WTC11 (cell line): ENCODE data around the gene SORCS2.

Experiments
- AFF4 ChIP-seq: sonication (generic); formaldehyde crosslinking; IDR thresholded peaks from 2 replicates; pipeline ENCODE4 v1.8.1; 2023; ENCODE audit warnings: mild to moderate bottlenecking, missing genetic modification reagents, borderline replicate concordance
- ATF3 ChIP-seq: sonication (generic); formaldehyde crosslinking; conservative IDR thresholded peaks from 2 replicates; pipeline ENCODE4 v1.8.1; 2022; ENCODE audit warnings: mild to moderate bottlenecking, missing genetic modification reagents
- CREB1 ChIP-seq: sonication (generic); formaldehyde crosslinking; IDR thresholded peaks from 2 replicates; pipeline ENCODE4 v1.8.0; 2023; ENCODE audit warnings: mild to moderate bottlenecking, missing genetic modification reagents
- CREM ChIP-seq: sonication (generic); formaldehyde crosslinking; IDR thresholded peaks from 2 replicates; pipeline ENCODE4 v1.8.1; 2022; ENCODE audit warnings: mild to moderate bottlenecking, missing genetic modification reagents, moderate library complexity
- CTCF ChIP-seq: fragments of 200-600 bp; IDR thresholded peaks from 2 replicates; pipeline ENCODE4 v1.8.0; 2022; ENCODE audit warnings: antibody characterized with exemption
- ETV6 ChIP-seq: sonication (generic); formaldehyde crosslinking; IDR thresholded peaks from 2 replicates; pipeline ENCODE4 v1.8.1; 2022; ENCODE audit warnings: mild to moderate bottlenecking, missing genetic modification reagents
- HMGXB4 ChIP-seq: sonication (generic); formaldehyde crosslinking; IDR thresholded peaks from 2 replicates; pipeline ENCODE4 v1.8.1; 2023; ENCODE audit warnings: mild to moderate bottlenecking, moderate library complexity, missing genetic modification reagents
- IRF2 ChIP-seq: sonication (generic); formaldehyde crosslinking; IDR thresholded peaks from 2 replicates; pipeline ENCODE4 v1.8.0; 2022; ENCODE audit warnings: low read depth, missing genetic modification reagents, borderline replicate concordance
- NR2C2 ChIP-seq: sonication (generic); formaldehyde crosslinking; IDR thresholded peaks from 2 replicates; pipeline ENCODE4 v1.8.0; 2022; ENCODE audit warnings: mild to moderate bottlenecking, missing genetic modification reagents
- SP1 ChIP-seq: sonication (generic); formaldehyde crosslinking; conservative IDR thresholded peaks from 2 replicates; pipeline ENCODE4 v1.8.1; 2022; ENCODE audit warnings: missing genetic modification reagents
- TCF7 ChIP-seq: sonication (generic); formaldehyde crosslinking; IDR thresholded peaks from 2 replicates; pipeline ENCODE4 v1.8.0; 2022; ENCODE audit warnings: mild to moderate bottlenecking, low read depth, missing genetic modification reagents, moderate library complexity
- TEAD4 ChIP-seq: sonication (generic); formaldehyde crosslinking; IDR thresholded peaks from 2 replicates; pipeline ENCODE4 v1.8.0; 2022; ENCODE audit warnings: mild to moderate bottlenecking, missing genetic modification reagents
- ZBTB21 ChIP-seq: sonication (generic); formaldehyde crosslinking; IDR thresholded peaks from 2 replicates; pipeline ENCODE4 v1.8.1; 2023; ENCODE audit warnings: mild to moderate bottlenecking, missing genetic modification reagents, borderline replicate concordance

- TF ChIP-seq ZBTB21 (CRISPR knock-in tag) = no peak
- TF ChIP-seq SP1 = no peak
- TF ChIP-seq CTCF = no peak
- TF ChIP-seq CREB1 (CRISPR knock-in tag) = no peak
- TF ChIP-seq IRF2 (CRISPR knock-in tag) = no peak
- no peak for TF ChIP-seq NR2C2 (CRISPR knock-in tag)
- no peak for TF ChIP-seq CREM (CRISPR knock-in tag)
- no peak for TF ChIP-seq ATF3 (CRISPR knock-in tag)
- TF ChIP-seq TEAD4 (CRISPR knock-in tag) = no peak
- TF ChIP-seq HMGXB4 = no peak
- TF ChIP-seq TCF7 (CRISPR knock-in tag) = no peak
- no peak for TF ChIP-seq AFF4 (CRISPR knock-in tag)
- TF ChIP-seq ETV6 (CRISPR knock-in tag) = no peak
Observed at GRCh38 chr4:7466904-7467303, 274.6 kb downstream of the SORCS2 start.
